GM08714 (cell line): Measurements from ENCODE around the gene GDF7.

Experiments
- H3K4me3 ChIP-seq: fragments of 200-500 bp; sonication (Bioruptor generic); 2 replicates; pipeline ENCODE4 v1.5.1; 2014; ENCODE audit warnings: mild to moderate bottlenecking, low read length, inconsistent platforms
- ZNF274 ChIP-seq: IDR thresholded peaks from 2 replicates; pipeline ENCODE4 v1.6.1; 2012; ENCODE audit warnings: mild to moderate bottlenecking, low read depth, low read length

Gene GDF7

DNA sequence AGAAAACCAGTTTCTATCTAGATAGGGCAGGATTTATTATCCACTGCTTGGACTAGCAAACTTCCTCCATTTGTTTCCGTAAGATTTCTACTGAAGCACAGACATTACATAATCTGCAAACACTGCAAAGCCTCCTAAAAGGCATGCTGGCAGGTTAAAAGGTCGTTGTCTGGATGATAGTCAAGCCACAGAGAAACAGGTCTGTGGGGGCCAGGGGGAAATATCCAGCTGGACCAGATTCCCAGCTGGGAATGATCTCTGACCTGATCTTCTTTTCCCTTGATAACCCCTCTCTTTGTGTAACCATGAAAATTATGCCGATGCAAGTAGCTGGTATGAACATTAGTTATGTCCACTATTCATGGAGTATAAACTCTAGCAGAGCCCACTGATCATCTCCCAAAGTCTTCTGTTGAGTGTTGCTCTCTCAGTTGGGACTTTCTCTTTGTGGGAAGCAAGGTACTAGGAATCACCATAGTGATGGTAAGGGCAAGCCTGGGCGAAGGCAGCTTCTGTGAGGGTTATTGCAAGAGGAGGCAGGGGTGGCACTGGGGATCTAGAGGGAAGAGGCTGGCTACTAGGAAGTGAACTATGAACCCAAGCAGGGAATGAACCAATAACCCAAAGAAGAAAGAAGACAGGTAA lies 61.3 kb downstream of the GDF7 start:
- H3K4me3 ChIP-seq = no peak overlapping the region
- TF ChIP-seq ZNF274 = no peak
